T-helper 9 cell (primary cell): ENCODE measurements around the gene ZNF670.

Experiments
- DNase-seq: peaks from one replicate; pipeline ENCODE4 v3.0.0-alpha.2; 2020

ZNF670 gene

GRCh38 chr1:247103859-247104591, 25.4 kb upstream of the ZNF670 start, which contains the start of gene ZNF669:
TSS of gene ZNF669 (minus strand) at chr1:247104356. CDS start at chr1:247104199, 157 bp downstream.
- DNase-seq, result peak; percentile 81

DNA sequence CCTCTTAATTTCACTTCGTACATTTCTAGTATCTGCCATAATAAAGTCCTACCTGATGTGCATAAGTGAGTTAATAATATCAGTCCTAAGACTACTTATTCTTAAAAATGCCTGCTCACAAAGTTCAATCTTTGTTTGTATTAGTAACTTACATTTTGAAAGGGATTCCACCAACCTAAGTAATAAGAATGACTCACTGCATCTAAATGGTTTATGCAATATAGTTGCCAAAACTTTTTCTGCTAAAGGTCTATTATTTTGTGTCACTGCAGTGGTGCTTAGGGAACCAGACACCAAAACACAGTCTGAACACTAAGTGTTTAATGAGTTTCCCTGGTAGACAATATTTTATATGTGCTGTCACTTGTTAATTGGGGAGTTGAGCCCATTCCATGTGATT, 23.8 kb upstream of the ZNF670 start:
- no peak for DNase-seq

DNA sequence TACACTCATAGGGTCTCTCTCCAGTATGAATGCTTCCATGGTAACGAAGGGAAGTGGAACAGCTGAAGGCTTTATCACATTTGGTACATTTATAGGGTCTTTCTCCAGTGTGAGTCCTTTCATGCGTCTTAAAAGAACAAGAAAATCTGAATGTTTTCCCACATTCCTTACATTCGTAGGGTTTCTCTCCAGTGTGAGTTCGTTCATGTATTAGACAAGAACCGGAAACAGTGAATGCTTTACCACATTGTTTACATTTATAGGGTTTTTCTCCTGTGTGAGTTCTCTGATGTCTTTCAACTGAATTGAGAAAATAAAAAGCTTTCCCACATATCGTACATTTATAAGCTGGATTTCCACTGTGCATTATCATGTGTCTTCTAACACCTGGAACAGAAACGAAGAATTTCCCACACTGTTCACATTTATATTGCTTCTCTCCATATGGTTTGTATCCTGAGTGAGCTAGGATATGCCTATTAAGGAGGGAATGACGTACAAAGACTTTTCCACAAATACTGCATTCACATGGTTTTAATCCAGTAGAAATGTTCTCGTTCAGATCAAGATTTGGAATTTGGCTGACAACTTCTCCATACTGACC, 22.2 kb upstream of the ZNF670 start:
- DNase-seq, result no peak

DNA sequence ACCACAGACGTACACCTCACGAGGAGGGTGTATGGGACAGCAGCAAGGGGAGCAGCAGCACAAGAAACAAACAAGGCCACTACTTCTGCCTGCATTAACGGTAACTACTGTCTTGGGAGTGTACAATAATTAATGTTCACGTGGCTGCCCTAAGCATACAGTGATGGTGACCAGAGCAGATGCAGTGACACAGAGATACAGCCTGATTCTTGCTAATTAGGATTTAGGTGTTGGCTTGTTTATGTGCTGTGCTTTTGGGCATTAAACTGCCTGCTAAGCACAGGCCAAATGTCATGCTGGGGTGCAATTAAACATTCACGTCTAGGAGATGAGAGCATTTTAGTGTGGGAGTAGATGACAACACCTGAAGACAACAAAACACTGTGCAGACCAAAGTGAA, 18.3 kb upstream of the ZNF670 start:
- no peak for DNase-seq

DNA sequence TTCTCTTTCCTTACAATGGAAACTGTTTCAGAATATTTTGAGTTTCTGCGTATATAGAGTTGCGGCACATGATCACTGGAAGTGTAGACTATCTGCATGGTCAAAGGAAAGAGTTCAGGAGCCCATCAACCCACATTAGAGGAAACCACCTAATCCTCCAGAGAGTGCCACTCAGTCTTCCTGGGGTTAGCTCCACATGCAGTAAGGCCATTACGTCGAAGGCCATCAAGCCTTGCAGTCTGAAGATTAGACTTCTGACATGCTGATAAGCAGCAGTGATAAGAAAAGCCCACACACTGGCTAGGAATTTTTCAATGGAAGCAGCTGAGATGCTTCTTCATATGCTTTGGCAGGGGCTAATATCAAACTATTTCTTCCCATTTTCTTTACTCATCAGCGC, 17.9 kb upstream of the ZNF670 start:
- no peak for DNase-seq

- DNase-seq, result no peak
These were observed 17.5 kb upstream of the ZNF670 start for GRCh38 chr1:247096112-247096511.

DNA sequence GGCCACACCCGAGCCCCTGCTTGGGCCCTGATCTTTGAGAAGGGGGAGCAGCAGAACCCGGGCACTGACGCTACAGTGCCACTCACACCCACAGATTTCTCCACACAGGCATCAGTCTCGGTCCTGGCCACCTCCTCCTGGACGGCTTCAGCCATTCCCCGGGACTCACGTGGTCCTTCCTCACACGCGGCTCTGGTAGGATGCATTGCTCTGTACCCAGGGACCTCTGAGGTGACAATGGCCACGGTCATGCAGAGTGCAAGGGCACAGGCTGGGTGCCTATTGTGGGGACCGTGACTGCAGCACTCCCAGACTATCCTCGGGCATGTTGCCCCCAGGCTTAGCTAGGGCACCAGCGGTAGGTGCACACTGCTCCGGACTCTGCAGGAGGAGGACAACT, 11.8 kb upstream of the ZNF670 start:
- DNase-seq, result no peak

GRCh38 chr1:247089616-247090375, 11.2 kb upstream of the ZNF670 start:
- DNase-seq, result no peak

GRCh38 chr1:247088967-247089366, 10.4 kb upstream of the ZNF670 start:
- DNase-seq, result no peak

DNA sequence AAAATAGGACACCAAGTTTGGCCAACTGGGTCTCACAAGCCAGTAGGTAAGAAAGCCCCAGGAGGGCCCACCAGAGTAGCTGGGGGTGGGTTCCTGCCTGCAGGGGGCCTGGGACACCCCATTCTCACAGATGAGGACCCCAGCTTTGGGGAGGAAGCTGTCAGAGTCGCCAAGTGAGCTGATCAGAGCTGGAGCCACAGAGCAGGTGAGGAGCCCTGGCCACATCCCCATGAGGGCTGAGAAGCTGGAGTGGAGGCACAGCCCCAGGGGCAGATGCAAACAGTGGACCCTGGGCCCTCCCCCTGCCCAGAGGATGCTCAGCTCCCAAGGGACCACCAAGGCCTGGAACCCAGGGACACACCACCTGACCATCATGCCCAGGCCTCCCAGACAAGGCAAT, 8.6 kb upstream of the ZNF670 start:
- DNase-seq, result no peak

- no peak for DNase-seq
These were observed 6.7 kb upstream of the ZNF670 start for GRCh38 chr1:247085310-247085709.

DNA sequence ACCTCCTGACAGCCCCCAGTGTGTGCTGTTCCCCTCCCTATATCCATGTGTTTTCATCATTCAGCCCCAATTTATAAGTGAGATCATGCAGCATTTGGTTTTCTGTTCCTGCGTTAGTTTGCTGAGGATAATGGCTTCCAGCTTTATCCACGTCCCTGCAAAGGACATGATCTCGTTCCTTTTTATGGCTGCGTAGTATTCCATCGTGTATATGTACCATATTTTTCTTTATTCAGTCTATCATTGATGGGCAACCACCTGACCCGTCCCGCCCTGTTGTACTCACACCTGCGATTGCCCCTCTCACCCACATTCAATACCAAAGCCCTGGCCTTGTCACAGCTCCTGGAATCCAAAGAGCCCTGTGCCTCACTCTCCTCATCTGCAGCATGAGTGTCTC, 6.2 kb upstream of the ZNF670 start:
- no peak for DNase-seq

DNA sequence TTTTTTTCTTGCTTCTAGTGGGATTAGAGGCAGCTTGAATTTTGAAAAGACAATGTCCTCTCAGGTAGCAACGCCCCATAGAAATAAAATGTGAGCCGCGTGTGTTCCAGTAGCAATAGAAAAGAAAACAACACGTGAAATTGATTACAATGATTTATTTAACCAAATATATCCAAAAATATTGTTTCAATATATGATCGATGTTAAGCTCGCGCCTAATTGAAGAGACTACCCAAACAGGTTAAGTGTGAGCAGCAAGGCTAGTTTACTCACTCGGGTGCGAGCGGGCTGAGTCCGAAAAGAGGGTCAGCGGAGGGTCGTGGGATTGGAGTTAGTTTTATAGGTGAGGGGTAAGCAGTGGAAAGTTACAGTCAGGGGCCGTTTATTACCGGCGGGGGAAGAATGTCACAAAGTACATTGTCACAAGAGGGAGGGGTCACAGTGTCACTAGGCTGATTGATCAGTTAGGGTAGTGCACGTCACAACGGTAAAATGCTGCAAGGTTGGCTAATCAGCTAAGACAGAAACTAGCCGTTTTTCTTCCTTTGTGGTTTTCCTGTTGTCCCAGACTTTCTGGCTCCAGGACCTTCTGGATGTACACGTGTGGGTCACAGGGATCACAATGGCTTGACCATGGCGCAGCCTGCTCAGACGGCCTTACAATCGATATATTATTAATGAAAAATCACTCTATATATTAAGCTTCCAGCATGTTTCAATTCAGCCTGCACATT, 697 bp upstream of the ZNF670 start:
- no peak for DNase-seq

DNA sequence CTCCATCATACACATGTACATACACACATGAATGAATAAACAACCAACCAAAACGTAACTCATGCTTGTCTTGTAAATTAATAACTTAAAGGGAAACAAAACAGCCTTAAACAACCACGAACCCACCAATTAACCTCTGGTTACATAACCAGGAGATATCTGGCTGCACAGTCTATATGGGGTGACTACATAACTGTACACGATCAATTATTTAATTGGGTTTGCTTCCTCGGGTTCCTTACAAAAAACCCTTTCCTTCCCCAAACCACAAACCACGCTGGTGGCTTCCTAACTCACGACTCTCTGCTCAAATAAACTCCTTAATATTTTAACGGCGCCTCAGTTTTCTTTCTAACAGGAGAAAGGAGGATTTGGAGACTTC, 744 bp downstream of the ZNF670 start:
- DNase-seq, result peak; percentile 1

DNA sequence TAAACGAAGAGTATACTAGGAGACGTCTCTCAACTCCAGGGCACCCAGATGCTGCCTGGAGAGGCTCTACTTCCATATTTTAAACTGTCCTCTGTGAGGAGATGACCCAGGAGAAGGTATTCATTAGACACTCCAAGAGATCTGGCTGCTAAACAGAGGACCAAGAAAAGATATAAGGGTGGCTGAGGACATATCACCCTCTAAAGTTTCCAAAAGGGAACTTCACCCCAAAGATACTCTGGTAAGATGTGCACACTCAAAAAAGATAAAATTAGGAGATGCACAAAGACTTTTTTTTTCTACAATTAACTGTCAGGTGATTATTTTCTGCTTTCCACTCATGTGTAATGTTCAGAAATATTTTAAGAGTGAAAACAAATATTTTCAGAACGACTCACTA, 1.4 kb downstream of the ZNF670 start:
- no peak for DNase-seq

DNA sequence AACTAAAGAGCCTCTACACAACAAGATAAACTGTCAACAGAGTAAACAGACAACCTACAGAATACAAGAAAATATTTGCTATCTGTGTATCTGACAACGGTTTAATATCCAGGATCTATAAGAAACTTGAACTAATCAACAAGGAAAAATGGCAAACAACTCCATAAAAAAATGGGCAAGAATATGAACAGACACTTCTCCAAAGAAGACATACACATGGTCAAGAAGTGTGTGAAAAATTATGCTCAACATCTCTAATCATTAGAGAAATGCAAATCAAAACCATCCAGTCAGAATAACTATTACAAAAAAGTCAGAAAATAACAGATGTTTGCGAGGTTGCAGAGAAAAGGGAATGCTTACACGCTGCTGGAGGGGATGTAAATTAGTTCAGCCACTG, 8.0 kb downstream of the ZNF670 start:
- DNase-seq, result no peak

DNA sequence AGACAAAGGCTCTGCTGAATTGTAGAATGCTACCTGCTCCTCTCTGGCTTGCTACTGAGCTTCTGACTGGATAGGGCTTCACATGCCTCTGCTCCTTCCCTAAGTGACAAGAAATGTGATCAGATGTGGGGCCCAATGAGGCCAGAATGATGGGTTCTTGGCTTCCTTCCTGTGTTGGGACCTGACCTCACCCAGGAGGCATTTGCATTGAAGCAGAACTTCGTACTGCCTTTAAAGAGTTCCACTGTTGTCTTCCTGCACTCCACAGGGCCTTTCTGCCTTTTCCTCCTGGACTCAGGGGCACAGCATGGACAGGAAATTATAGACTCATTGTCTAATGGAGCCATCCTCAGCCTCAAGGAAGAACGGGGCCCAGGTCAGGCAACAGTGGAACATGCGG, 14.3 kb downstream of the ZNF670 start:
- no peak for DNase-seq

DNA sequence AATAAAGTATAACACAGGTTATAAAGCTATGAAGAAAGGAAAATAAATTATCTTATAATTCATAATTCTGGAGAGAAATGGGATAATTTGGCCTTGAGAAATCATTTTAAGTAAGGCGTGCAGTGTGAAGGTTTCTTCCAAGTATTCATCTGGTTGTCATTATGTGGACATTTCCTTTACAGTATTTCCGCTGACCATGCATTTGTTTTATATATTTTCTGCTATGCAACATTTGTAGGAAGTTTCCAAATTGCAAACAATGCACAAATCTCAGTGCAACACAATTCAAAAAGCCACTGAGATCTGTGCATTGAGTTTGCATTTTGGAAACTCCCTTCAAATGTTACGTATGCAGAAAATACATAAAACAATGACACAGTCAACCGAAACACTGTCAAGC, 17.8 kb downstream of the ZNF670 start:
- DNase-seq, result no peak

DNA sequence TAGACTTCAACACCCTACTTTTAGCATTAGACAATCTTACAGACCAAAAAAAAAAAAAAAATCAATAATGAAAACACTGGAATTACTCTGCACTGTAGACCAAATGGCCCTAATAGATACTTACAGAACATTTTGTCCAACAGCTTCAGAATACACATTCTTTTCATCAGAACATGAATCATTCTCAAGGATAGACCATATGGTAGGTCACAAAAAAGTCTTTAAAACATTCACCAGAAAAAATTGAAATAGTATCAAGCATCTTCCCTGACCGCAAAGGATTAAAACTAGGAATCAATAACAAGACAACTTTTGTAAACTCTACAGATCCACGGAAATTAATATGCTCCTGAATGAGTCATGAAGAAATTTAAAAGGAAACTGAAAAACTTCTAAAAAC, 22.5 kb downstream of the ZNF670 start:
- DNase-seq, result no peak

GRCh38 chr1:247054992-247055415, 23.6 kb downstream of the ZNF670 start:
- DNase-seq, result no peak

GRCh38 chr1:247047702-247048101, 30.9 kb downstream of the ZNF670 start:
- no peak for DNase-seq

DNA sequence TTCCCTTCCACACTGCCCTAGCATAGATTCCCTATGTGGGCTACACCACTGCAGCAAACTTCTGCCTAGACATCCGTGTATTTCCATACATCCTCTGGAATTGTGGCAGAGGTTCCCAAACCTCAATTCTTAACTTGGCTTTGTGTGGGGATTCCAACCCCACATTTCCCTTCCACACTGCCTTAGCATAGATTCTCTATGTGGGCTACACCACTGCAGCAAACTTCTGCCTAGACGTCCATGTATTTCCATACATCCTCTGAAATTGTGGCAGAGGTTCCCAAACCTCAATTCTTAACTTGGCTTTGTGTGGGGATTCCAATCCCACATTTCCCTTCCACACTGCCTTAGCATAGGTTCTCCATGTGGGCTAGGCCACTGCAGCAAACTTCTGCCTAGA, 31.4 kb downstream of the ZNF670 start:
- no peak for DNase-seq

DNA sequence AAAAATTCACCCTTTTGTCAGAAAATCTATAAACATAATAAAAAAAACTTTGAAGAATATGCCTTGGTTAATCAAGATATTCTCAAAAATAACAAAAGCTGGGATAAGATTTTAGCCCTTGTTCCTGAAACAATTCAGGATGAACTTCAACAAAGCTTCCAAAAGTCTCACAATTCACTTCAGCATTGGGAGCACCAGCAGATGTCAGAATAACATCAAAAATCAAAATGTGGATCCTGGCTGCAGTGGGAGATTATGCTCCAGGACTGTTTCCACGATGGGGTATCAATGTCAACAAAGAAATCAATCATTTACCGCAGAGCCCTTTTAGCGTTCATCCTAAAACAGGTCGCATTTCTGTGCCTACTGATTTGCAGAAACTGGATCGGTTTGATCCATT, 35.2 kb downstream of the ZNF670 start:
- DNase-seq, result no peak
